Measurements from ENCODE around the gene MIF4GD.
"Not testable (repeated sequence)": the region's sequence is repeated elsewhere in the genome, so short reads cannot be mapped to it uniquely, and the experiment has no call there.

Gene MIF4GD, protein sequence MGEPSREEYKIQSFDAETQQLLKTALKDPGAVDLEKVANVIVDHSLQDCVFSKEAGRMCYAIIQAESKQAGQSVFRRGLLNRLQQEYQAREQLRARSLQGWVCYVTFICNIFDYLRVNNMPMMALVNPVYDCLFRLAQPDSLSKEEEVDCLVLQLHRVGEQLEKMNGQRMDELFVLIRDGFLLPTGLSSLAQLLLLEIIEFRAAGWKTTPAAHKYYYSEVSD

DNA sequence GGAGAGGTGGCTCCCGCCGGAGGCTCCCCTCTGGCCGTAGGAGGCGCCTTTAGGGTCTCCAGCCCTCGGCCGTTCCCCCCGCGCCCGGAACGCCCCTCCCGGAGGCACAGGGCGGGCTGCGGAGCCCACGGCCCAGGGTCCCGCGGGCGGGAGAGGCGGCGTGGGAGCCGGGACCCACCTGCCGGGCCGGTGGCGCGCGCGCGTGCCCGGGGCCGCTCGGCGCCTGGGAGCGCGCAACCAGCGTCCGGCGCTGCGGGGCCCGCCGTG lies at the start of gene MIF4GD:
Gene MIF4GD, minus strand, starts transcription at position 266 of the 267 bp plus-strand sequence. CDS start 1,036 bp downstream, outside the sequence.
- no peak for DNase-seq

DNA sequence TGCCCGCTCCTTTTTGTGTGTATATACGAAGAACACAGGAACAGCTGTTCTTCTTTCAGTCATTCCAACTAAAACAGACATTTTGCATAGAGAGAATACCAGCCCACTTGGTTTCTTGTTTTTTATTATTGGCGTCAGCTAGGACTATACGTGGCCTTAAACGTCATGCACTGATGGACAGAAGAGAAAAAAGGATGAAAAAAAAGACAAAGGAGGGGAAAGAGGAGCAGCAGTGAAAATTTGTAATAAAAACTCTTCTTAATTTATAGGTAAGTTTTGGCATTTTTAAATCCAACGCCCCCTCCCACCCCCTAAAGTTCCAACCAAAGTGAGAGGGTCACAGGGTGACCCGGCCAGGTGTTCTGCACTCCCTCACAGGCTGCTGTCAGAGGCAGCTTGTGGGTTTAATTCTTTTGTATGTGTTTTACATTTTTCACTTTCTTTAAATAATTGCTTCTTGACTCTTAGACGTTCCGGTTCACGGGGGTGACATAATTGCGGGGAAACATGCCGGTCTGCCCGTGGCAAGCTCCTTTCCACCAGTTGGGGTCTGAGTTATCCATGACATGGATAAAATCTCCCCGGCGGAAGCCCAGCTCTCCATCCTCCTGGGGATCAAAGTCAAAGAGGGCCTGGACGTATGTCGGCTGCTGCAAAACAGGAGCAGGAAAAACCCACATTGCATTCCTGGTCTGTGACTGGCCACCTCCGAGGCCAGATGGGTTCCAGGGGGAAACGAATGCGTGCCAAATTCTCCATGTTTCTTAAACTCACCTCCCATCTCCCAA lies 49.1 kb upstream of the MIF4GD start:
- no peak for DNase-seq

DNA sequence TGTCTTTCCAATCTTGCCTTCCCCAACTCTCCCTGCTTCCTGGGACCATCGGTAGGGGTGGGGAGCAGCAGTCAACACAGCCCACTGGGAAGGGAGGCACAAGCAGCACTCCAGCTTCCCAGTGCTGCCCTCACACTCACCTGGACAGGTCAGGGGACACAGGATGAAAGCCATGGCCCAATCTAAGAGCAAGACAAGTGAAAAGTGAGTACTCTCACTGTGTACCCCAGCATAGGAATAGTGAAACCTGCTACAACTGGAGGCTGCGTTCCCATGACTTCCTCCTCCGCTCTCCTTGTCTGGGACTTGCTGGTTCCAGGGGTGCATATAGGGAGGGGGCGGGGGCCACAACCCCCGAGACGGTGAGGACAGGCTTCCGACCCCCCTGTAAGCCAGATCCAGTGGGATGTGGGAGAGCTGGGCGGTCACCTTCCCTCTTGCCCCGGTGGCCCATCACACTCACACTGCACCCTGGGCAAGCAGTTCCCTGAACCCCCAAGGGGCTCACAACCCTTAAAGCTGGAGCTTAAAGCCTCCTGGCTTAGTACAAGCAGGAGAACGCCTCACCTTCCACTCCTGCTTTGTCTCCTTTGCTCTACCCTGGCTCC lies 47.7 kb upstream of the MIF4GD start:
- DNase-seq: no peak

DNA sequence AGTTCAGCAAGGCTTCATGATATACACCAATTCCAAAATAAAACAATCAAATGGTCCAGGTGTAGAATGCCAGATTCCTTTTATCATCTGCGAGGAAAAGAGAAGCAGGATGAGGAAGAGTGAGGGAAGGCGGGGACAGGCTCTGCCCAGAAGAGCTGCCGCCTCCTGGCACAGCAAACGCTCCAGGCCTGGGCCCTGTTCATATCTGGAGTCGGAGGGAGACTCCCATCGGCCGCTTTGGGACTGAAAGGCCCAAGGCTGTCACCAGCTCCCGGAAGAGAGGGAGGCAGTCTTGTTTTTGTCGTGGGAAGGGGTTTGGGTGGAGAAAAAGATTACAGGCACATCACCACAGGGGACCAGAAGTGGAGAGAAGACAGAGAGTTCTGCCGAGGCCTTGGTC lies 47.2 kb upstream of the MIF4GD start:
- DNase-seq: no peak

DNA sequence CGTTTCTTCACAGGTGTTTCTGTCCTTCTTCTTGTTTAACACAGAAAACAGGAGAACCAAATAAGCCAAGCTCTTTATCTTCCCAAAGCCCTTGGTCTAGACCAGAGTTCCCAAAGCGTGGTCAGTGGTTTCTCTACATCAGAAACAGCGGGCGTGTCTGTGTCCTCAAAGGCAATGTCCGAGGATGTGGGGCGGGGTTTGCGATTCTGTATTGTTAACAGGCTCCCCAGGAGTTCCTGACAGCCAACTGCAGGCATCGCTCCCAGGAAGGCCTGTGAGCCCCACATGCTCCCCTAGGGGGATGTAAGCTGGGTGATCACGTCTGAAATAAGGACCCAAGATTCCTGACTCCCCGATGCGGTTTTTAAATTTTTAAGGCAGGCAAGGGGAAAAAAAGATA lies 46.6 kb upstream of the MIF4GD start:
- no peak for DNase-seq

DNA sequence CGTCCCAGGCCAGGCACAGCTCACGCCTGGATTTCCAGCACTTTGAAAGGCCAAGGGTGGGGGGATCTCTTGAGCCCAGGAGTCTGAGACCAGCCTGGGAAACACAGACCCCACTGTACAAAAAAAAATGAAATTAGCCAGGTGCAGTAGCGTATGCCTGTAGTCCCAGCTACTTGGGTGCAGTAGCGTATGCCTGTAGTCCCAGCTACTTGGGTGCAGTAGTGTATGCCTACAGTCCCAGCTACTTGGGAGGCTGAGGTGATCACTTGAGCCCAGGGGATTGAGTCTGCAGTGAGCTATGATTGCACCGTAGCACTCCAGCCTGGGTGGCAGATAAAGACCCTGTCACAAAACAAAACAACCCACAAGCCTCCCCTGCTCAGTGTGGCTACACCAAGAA lies 45.2 kb upstream of the MIF4GD start:
- DNase-seq: no peak

DNA sequence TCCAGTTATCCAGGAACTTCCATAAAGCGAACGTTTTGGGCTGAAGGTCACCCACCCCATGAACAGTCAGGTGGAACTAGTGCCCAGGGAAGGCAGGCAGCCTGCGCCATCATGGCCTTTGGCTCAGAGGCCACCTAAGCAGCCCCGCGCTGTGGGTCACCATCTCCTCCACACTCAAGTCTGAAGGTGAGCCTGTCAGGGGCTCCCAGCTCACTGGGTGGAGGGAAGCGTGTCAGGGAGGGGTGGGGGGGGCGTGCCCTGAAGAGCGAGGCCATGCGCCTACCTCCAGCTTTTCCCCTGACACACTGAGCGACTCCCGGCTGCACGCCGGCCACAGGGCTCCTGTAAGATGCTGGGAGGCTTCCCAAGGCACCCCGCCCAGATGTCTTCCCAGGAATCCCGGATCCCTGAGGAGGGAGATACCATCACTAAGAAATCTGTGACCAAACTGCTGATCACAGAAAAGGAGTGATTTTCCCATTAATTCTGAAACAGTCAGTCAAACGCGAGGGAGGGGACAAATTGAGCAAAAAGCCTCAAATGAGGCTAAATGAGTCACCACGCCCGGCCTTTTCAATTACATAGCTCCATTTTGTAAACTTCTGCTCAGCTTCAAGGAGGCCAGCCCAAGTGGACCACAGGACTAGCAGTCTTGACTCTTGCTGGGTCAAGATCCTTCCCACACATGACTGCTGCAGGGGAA lies 44.7 kb upstream of the MIF4GD start:
- DNase-seq: no peak

DNA sequence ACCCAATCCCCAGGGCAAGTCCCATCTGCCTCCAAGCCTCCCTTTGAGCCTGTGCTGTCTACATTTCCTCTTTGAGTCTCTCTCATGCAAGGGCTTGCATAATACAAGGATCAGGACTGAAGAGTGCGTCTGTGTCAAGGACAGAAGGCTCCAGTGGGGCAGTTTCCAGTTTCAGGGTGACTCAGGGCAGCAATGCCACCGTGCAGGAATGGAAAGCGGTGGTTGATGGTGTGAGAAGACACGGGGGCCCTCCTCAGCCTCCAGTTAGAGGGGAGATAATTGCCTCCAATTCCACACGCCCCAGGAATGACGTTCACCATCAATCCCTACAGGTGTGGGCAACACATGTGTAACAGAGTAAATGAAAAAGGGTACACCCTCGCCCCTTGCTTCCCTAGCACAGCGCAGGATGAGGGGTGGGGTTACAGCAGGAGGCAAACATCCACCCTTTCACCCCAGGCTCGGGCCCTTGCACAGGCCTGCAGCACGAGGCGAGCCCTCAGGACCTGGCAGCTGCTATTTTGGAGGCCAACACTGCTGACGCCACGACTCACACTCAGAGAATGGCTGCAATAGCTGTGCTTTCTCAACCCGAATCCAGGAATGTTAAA lies 43.0 kb upstream of the MIF4GD start:
- DNase-seq: no peak

DNA sequence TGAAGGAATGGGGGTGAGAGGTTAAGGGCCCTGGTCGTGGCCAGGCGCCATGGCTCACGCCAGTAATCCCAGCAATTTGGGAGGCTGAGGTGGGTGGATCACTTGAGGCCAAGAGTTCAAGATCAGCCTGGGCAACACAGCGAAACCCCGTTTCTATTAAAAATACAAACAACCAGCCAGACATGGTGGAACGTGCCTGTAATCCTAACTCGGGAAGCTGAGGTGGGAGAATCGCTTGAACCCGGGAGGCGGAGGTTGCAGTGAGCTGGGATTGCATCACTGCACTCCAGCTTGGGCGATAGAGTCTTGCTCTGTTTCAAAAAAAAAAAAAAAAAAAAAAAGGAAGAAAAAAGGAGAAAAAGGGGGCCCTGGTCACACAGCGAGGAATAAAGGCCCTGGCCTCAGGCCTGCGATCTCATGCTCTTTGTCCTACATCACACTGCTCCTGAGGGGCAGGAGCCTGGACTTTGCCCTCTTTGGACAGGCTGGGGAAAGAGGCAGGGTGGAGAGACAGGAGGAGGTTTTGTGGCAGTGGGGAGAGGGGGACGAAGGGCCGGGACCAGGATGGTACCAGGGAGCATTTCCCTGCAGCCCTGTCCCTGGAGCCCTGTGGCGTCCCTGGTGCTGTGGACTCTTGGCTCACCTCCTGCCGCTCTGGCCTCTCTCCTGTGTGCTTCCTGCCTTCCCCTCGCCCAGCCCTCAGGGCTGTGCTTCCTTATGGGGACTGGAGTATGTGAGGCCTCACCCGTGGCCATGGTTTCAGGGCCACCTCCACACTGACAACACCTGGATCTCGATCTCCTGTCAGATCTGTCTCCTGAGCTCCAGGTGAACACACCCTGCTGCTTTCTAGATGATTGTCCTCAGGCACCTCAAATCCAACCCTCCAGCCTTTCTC lies 38.0 kb upstream of the MIF4GD start:
- no peak for DNase-seq

DNA sequence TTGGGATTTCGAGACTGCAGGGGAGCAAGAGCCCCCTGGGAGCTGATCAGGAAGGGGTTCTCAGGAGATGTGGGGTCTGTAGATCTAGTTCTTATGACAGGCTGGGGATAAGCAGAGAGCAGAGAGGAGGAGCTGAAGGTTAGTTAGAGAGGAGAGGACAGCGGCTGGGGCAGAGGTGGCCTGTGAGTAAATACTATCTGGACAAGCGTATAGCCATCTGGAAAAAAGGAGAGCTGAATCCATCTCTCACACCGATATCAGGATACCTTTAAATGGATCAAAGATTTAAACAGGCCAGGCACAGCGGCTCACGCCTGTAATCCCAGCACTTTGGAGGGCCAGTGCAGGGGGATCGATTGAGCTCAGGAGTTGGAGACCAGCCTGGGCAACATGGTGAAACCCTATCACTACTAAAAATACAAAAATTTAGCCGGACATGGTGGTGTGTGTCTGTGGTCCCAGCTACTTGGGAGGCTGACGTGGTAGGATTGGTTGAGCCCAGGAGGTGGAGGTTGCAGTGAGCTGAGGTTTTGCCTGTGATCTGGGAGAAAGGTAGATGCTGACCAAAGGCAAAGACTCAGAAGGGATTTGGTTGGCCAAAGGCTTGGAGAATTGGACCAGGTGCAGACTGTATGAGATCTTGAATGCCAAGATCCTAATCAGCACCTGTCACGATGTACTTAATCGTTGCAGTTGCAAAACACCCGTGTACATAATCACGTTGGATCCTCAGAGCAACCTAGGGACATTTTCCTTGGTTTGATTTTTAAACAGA lies 37.1 kb upstream of the MIF4GD start:
- DNase-seq: no peak

DNA sequence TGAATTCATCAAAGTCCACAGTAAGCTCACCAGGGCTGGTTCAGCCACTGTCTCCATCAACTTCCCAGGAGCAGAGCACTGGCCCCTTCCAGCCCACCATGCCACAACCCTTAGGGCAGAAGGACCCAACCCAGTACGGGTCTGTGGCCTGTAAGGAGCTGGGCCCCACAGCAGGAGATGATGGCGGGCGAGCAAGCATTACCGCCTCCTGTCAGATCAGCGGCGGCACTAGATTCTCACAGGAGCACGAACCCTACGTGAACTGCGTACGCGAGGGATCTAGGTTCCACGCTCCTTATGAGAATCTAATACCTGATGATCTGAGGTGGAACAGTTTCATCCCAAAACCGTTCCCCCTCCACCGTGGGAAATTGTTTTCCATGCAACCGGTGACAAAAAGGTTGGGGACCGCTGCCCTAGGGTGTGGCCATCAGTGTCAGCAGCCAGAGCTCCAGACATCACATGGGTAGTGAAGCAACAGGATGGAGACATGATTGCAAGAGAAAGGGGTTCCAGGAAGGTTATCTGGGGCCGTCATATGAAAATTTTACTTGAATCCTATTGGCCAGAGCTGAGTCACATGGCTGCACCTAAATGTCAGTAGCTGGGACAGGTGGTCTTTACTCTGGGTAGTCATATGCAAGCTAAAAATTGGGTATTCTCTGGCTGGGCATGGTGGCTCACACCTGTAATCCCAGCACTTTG lies 30.6 kb upstream of the MIF4GD start:
- no peak for DNase-seq

DNA sequence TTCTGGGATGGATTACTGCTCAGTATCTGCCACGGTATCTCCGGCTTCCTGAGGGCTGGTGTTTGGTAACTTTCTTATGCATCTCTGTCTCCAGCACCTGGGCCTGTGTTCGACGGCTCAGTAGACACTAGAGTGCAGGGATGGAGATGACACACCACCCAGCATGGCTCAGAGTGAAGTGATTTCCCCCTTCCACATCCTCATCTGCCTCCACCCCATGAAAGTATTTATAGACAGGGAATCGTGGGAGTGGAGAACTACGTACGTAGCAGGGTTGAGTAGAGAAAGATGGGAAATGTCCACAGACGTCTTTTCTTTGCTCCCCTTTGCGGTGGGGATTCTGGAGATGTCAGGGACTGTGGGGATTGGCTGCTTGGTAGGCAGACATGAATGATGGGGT lies 30.0 kb upstream of the MIF4GD start:
- DNase-seq: no peak

DNA sequence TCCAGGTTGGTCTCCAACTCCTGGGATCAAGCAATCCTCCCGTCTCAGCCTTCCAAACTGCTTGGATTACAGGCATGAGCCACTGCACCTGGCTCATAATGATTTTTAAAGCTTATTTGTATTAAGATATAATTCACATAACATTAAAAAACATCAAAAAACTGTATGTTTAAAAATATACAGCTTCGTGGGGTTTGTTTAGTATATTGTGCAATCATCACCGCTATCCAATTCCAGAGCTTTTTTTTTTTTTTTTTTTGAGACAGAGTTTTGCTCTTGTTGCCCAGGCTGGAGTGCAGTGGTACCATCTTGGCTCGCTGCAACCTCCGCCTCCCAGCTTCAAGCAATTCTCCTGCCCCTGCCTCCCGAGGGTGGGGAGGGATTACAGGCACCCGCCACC lies 29.2 kb upstream of the MIF4GD start:
- no peak for DNase-seq

DNA sequence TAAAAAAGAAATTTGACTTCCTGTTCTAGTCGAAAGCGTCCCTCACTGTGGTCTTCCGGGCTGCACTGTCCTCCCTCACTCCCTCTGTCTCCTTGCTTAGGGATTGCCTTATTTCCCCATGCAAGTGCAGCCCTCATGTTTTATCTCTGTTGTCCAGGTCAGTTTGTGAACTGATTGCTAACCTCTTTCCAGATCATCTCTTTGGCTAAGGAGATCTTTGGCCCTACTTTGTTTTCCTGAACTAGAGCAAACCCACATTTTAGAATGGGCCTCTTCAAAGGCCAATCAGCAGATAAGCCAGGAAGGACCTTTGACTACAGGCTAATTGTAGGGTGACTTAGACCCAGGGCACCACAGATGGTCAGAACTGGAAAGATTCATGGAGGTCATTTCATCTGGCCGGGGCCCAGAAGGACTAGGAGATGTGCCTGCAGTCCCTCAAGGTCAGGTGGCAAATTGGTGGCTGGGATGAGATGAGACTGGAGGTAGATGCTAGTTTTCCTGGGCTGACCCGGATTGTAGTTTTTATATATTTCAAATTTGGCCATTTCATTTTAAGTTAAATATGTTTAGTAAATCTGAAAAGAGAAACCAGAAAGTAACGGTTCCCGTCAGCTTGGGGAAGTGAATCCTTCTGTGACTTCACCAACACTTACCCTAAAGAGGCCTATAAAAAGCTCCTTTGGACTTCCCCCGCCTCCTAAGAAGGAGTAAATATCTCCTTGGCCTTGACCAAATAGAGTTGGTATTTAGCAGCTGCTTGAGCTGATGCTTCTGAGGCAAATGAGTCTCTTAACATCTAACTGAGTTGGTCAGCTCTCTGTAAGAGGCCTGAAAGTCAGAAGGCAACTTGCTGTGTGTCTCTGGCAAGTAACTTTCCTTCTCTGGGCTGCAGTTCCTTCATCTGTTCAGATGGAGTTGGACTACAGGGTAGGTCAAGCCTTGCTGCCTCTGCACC lies 24.4 kb upstream of the MIF4GD start:
- no peak for DNase-seq

DNA sequence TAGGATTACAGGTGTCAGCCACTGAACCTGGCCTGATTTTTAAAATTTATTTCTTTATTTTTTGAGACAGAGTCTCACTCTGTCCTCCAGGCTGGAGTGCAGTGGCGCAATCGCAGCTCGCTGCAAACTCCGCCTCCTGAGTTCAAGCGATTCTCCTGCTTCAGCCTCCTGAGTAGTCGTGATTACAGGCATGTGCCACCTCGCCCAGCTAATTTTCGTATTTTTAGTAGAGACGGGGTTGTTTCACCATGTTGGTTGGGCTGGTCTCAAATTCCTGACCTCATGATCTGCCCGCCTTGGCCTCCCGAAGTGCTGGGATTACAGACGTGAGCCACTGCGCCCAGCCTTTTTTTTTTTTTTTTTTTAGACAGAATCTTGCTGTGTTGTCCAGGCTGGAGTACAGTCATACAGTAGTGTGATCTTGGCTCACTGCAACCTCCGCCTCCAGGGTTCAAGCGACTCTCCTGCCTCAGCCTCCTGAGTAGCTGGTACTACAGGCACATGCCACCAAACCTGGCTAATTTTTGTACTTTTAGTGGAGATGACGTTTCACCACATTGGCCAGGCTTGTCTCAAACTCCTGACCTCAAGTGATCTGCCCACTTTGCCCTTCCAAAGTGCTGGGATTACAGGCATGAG lies 21.9 kb upstream of the MIF4GD start:
- DNase-seq: not testable (repeated sequence)

DNA sequence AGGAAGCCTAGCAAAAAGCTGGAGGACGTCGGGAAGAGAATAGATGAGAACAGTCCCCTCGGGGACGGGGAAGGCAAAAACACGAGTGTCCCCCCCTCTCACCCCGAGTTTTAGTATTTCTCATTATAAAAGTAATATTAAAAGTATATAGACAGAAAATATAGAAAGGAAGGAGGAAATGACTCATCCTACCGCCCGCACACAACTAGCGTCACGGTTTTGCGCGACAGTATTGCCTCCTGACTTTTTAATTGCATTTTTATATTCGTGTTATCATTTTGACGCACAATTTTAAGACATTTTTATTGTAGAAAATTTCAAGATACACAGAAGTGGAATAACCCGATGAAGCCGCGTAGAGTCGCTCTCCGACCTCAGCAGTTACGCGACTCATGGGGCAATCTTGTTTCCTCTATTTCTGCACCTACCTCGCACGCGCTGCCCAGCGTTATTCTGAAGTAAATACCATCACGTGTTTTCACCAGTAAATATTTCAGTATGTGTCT lies 18.9 kb upstream of the MIF4GD start:
- DNase-seq: no peak

DNA sequence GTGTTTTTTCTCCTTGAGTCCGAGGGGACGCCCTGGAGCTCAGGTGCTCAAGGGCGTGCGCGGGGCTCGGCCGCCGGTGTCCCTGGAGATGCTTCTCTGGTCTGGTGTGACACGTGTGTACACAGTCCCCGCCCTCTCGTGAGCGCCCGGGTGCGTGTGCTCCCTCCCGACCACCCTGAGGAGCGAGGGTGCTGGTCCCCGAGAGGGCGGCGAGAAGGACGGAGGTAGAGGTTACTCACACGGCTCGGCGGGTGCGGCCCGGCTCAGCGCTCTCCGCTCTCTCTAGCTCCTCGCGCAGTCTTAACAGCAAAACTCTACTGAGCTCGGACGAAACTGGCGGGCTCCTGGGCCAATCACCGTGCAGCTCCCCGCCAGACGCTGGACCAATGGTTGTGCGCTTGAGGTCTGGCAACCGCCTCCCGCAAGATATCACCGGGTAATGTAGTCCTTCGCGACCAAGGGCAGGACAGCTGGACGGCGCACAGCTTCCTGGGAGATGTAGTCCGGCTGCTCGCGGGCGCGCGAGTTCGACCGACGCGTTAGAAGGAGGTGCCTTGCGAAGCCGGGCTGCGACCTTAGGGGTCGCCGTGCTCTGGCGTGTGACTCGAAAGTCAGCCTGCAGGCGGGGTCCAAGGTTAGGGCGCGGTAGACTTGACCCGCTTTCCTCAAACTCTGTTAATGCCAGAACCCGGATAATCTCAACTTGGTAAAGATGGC lies 18.2 kb upstream of the MIF4GD start, which contains the start of gene SLC25A19:
Gene SLC25A19, minus strand, starts transcription at position 319 of the 717 bp plus-strand sequence. CDS start 2,669 bp downstream, outside the sequence.
- peak; percentile 98 for DNase-seq

DNA sequence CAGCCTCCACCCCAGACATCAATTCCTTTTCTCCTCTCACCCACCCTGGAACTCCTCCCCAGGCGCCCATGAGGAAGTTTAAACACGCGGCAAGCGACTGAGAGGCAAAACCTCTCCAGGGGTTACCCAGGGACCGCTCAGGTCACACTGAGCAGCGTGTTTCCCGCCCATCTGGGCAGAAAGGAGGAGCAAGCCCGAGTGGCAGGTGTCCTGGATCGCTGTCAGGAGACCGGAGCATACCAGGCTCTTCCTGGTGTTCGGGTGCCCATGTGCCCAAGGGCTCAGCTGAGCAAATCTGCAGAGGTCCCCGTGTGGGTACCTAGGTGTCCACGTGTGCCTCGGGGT lies 17.7 kb upstream of the MIF4GD start:
- peak; percentile 70 for DNase-seq
